Measurements from ENCODE around the gene CAPZB. TPM values are rescaled to one million over a fixed set of nuclear protein-coding genes. Genes with fewer than 3 reads are reported as not detected.

Gene CAPZB
- total RNA-seq, 1 experiment from 2014 or later, result 348 TPM

- Histone ChIP-seq H3K9ac (ENCODE audit: extremely low read depth, insufficient read length, low read length) (no peak overlapping the region), H4K5ac (ENCODE audit: insufficient read length, low read depth, low read length) (no peak overlapping the region), H3K4me2 (ENCODE audit: insufficient read depth, insufficient read length, low read length) (no peak overlapping the region), H3K79me1 (ENCODE audit: insufficient read depth, low read depth, low read length, poor library complexity, severe bottlenecking) (peaks cover 9% of the 10 kb centered on the region), H3K14ac (ENCODE audit: insufficient read depth, low read length) (no peak overlapping the region), H2BK12ac (ENCODE audit: insufficient read length, low read depth, low read length) (no peak overlapping the region), H3K23ac (ENCODE audit: insufficient read length, low read depth, low read length) (no peak overlapping the region), H3K27me3 (ENCODE audit: insufficient read depth, low read length) (no peaks in the 10 kb centered on the region), H3K9me3 (ENCODE audit: control insufficient read depth, low read depth, low read length) (no peaks in the 10 kb centered on the region), H4K91ac (ENCODE audit: insufficient read length, low read depth, low read length) (no peak overlapping the region), H2BK5ac (ENCODE audit: insufficient read length, low read length) (no peak overlapping the region), H2BK120ac (ENCODE audit: low read depth, low read length, poor library complexity, severe bottlenecking) (no peak overlapping the region), H3K4me1 (ENCODE audit: insufficient read depth, low read length) (no peaks in the 10 kb centered on the region), H3K4ac (ENCODE audit: low read depth, low read length) (no peak overlapping the region), H3T11ph (ENCODE audit: low read length) (no peak overlapping the region), H3K23me2 (ENCODE audit: insufficient read length, low read depth, low read length, poor library complexity, severe bottlenecking) (no peaks in the 10 kb centered on the region), H2BK15ac (ENCODE audit: low read depth, low read length) (no peak overlapping the region), H2BK20ac (ENCODE audit: low read depth, low read length, poor library complexity, severe bottlenecking) (no peak overlapping the region), H3K27ac (ENCODE audit: insufficient read length, low read depth, low read length) (no peak overlapping the region), H2AFZ (ENCODE audit: low read length) (no peak overlapping the region), H4K8ac (replicated peaks; ENCODE audit: insufficient read length, low read depth, low read length) (no peak overlapping the region), H4K20me1 (ENCODE audit: control insufficient read depth, insufficient read depth, insufficient read length) (peaks cover 2% of the 10 kb centered on the region), H3K56ac (ENCODE audit: insufficient read length, low read depth, low read length) (no peak overlapping the region), H3K18ac (ENCODE audit: insufficient read length, low read depth, low read length) (no peak overlapping the region), H3K79me2 (ENCODE audit: insufficient read depth, low read length) (peaks cover 46% of the 10 kb centered on the region), H2AK5ac (ENCODE audit: insufficient read length, low read length) (no peak overlapping the region)
- no peak for DNase-seq
- Mint-ChIP-seq H3K4me3 (no peak overlapping the region), H3K36me3 (ENCODE audit: insufficient read depth in 1 of 3, low read depth in 3 of 3) (peaks cover 0 to 6% (median 3%) of the 10 kb centered on the region in 3 experiments; a peak in 4 of 7 replicates), H3K27ac (0 out of 7 replicates have a peak overlapping the region, but pooled peaks of 1 of the 3 experiments have one; percentile 51), H3K9me3 (no peaks in the 10 kb centered on the region), H3K27me3 (ENCODE audit: low read depth) (no peaks in the 10 kb centered on the region), H3K4me1 (peaks cover 27 to 28% of the 10 kb centered on the region in 2 experiments)
- WGBS (ENCODE audit: extremely low coverage, insufficient read length, low lambda C conversion rate), result no CpG with 5 or more reads among the region's 6 CpGs
- TF ChIP-seq, protein P1, sequence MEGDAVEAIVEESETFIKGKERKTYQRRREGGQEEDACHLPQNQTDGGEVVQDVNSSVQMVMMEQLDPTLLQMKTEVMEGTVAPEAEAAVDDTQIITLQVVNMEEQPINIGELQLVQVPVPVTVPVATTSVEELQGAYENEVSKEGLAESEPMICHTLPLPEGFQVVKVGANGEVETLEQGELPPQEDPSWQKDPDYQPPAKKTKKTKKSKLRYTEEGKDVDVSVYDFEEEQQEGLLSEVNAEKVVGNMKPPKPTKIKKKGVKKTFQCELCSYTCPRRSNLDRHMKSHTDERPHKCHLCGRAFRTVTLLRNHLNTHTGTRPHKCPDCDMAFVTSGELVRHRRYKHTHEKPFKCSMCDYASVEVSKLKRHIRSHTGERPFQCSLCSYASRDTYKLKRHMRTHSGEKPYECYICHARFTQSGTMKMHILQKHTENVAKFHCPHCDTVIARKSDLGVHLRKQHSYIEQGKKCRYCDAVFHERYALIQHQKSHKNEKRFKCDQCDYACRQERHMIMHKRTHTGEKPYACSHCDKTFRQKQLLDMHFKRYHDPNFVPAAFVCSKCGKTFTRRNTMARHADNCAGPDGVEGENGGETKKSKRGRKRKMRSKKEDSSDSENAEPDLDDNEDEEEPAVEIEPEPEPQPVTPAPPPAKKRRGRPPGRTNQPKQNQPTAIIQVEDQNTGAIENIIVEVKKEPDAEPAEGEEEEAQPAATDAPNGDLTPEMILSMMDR (conservative IDR thresholded peaks at IDR 0.05), result no peak
Measured at GRCh38 chr1:19425646-19426239, 59.6 kb downstream of the CAPZB start.

Data from H9 (cell line).